Measurements from ENCODE around the gene EMCN. TPM values are rescaled to one million over a fixed set of nuclear protein-coding genes. Genes with fewer than 3 reads are reported as not detected.

Gene EMCN
- total and polyA plus RNA-seq, 2 of the 8 experiments (the other 6 are each of a cell fraction or from before 2014, with no cell fraction given): not detected

DNA sequence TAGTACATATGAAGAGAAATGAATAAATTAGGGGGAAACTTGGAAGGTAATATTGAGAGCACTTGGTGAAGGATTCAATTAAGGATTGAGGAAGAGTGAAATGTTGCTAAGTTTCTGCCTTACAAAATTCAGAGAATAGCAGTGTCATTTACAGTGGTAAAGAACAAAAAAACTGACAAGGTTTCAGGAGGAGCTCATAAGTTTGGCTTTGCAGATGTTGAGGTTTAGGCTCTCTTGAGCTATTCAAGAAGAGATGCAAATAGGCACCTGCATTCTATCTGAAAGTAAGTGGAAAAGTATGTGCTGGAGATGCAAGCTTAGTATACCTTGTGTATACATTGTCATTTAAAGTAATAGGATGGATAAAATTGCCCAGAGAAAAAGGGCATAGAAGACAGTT is 22.3 kb upstream of the EMCN start:
- Histone ChIP-seq H3K23ac (ENCODE audit: insufficient read length) (no peak overlapping the region), H3K4ac (replicated peaks; ENCODE audit: insufficient read length, low read depth, low read length) (no peak overlapping the region), H2BK120ac (replicated peaks; ENCODE audit: low read depth, low read length) (no peak overlapping the region), H3K18ac (ENCODE audit: extremely low read depth, low read length) (no peak overlapping the region), H3K4me2 (ENCODE audit: insufficient read depth in 1 of 2, low read depth in 2 of 2, low read length in 2 of 2) (no peak overlapping the region), H2AK5ac (ENCODE audit: low read depth, low read length) (no peak overlapping the region), H3K14ac (ENCODE audit: insufficient read length) (no peak overlapping the region), H3K23me2 (ENCODE audit: low read depth, low read length) (no peaks in the 10 kb centered on the region), H3K27ac (ENCODE audit: low read depth, low read length) (no peak overlapping the region), H3K9ac (replicated peaks in 1 of 4; ENCODE audit: extremely low read depth in 1 of 4, low read depth in 3 of 4, low read length in 3 of 4) (no peak overlapping the region), H3K36me3 (ENCODE audit: control insufficient read depth in 2 of 4, insufficient read depth in 4 of 4, low read length in 3 of 4) (no peaks in the 10 kb centered on the region), H2BK12ac (ENCODE audit: low read depth, low read length) (no peak overlapping the region), H3K4me1 (replicated peaks in 1 of 4; ENCODE audit: control insufficient read depth in 3 of 4, insufficient read depth in 4 of 4, low read length in 3 of 4) (no peaks in the 10 kb centered on the region), H3K56ac (replicated peaks; ENCODE audit: insufficient read length, low read depth, low read length) (no peak overlapping the region), H2BK15ac (ENCODE audit: low read length) (no peak overlapping the region), H4K5ac (ENCODE audit: insufficient read length, low read depth, low read length) (no peak overlapping the region), H3K9me3 (ENCODE audit: insufficient read depth in 2 of 2, low read depth in 1 of 2, low read length in 1 of 2) (no peaks in the 10 kb centered on the region), H4K8ac (ENCODE audit: extremely low read depth, insufficient read depth, low read length) (no peak overlapping the region), H3K79me2 (ENCODE audit: control insufficient read depth in 1 of 2, insufficient read depth in 2 of 2, low read length in 2 of 2) (no peaks in the 10 kb centered on the region), H3K4me3 (ENCODE audit: extremely low read depth in 1 of 4, insufficient read depth in 2 of 4, low read depth in 3 of 4, low read length in 4 of 4) (no peak overlapping the region), H2AFZ (ENCODE audit: low read length) (no peak overlapping the region), H3K79me1 (ENCODE audit: low read depth, low read length) (no peaks in the 10 kb centered on the region), H2BK20ac (ENCODE audit: low read length) (no peak overlapping the region), H4K91ac (replicated peaks; ENCODE audit: insufficient read length, low read length) (no peak overlapping the region), H2BK5ac (ENCODE audit: low read depth, low read length) (no peak overlapping the region), H3K27me3 (replicated peaks in 1 of 4; ENCODE audit: control insufficient read depth in 3 of 4, extremely low read depth in 1 of 4, insufficient read depth in 3 of 4, low read length in 3 of 4) (no peaks in the 10 kb centered on the region), H4K20me1 (replicated peaks in 1 of 2; ENCODE audit: control insufficient read depth in 1 of 2, insufficient read depth in 2 of 2, low read length in 2 of 2) (no peaks in the 10 kb centered on the region)
- DNase-seq (ENCODE audit: low read depth in 1 of 2, low spot score in 2 of 2) (no peak), FAIRE-seq (no peak)
- POLR2A ChIA-PET (ENCODE audit: partially characterized antibody): no interaction called here
- CTCF ChIA-PET (ENCODE audit: partially characterized antibody): no interaction called here
- TF ChIP-seq, protein P1, sequence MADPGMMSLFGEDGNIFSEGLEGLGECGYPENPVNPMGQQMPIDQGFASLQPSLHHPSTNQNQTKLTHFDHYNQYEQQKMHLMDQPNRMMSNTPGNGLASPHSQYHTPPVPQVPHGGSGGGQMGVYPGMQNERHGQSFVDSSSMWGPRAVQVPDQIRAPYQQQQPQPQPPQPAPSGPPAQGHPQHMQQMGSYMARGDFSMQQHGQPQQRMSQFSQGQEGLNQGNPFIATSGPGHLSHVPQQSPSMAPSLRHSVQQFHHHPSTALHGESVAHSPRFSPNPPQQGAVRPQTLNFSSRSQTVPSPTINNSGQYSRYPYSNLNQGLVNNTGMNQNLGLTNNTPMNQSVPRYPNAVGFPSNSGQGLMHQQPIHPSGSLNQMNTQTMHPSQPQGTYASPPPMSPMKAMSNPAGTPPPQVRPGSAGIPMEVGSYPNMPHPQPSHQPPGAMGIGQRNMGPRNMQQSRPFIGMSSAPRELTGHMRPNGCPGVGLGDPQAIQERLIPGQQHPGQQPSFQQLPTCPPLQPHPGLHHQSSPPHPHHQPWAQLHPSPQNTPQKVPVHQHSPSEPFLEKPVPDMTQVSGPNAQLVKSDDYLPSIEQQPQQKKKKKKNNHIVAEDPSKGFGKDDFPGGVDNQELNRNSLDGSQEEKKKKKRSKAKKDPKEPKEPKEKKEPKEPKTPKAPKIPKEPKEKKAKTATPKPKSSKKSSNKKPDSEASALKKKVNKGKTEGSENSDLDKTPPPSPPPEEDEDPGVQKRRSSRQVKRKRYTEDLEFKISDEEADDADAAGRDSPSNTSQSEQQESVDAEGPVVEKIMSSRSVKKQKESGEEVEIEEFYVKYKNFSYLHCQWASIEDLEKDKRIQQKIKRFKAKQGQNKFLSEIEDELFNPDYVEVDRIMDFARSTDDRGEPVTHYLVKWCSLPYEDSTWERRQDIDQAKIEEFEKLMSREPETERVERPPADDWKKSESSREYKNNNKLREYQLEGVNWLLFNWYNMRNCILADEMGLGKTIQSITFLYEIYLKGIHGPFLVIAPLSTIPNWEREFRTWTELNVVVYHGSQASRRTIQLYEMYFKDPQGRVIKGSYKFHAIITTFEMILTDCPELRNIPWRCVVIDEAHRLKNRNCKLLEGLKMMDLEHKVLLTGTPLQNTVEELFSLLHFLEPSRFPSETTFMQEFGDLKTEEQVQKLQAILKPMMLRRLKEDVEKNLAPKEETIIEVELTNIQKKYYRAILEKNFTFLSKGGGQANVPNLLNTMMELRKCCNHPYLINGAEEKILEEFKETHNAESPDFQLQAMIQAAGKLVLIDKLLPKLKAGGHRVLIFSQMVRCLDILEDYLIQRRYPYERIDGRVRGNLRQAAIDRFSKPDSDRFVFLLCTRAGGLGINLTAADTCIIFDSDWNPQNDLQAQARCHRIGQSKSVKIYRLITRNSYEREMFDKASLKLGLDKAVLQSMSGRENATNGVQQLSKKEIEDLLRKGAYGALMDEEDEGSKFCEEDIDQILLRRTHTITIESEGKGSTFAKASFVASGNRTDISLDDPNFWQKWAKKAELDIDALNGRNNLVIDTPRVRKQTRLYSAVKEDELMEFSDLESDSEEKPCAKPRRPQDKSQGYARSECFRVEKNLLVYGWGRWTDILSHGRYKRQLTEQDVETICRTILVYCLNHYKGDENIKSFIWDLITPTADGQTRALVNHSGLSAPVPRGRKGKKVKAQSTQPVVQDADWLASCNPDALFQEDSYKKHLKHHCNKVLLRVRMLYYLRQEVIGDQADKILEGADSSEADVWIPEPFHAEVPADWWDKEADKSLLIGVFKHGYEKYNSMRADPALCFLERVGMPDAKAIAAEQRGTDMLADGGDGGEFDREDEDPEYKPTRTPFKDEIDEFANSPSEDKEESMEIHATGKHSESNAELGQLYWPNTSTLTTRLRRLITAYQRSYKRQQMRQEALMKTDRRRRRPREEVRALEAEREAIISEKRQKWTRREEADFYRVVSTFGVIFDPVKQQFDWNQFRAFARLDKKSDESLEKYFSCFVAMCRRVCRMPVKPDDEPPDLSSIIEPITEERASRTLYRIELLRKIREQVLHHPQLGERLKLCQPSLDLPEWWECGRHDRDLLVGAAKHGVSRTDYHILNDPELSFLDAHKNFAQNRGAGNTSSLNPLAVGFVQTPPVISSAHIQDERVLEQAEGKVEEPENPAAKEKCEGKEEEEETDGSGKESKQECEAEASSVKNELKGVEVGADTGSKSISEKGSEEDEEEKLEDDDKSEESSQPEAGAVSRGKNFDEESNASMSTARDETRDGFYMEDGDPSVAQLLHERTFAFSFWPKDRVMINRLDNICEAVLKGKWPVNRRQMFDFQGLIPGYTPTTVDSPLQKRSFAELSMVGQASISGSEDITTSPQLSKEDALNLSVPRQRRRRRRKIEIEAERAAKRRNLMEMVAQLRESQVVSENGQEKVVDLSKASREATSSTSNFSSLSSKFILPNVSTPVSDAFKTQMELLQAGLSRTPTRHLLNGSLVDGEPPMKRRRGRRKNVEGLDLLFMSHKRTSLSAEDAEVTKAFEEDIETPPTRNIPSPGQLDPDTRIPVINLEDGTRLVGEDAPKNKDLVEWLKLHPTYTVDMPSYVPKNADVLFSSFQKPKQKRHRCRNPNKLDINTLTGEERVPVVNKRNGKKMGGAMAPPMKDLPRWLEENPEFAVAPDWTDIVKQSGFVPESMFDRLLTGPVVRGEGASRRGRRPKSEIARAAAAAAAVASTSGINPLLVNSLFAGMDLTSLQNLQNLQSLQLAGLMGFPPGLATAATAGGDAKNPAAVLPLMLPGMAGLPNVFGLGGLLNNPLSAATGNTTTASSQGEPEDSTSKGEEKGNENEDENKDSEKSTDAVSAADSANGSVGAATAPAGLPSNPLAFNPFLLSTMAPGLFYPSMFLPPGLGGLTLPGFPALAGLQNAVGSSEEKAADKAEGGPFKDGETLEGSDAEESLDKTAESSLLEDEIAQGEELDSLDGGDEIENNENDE (IDR thresholded peaks at IDR 0.05; ENCODE audit: insufficient replicate concordance, low read length): no peak
- no peak for TF ChIP-seq SRF (IDR thresholded peaks at IDR 0.05; ENCODE audit: low read depth, low read length)
